Subcutaneous adipose tissue (tissue), 4 donors: ENCODE results near the gene PLAAT2. TPM values are rescaled to one million over a fixed set of nuclear protein-coding genes. Genes with fewer than 3 reads are reported as not detected.

Source experiments
- total RNA-seq, 4 donors: library from RNA; depleted of rRNA; stranded (reverse); fragments of >200 nt; gene quantifications; one replicate each; pipeline ENCODE4 v1.1.0, GENCODE V29; 2016
- TF ChIP-seq, protein P1 (sequence below): fragments of 450-650 bp; IDR thresholded peaks from one replicate; pipeline ENCODE4 v1.5.1; 2016; ENCODE audit warnings: low read depth, mild to moderate bottlenecking, control low read depth, antibody characterized with exemption, moderate library complexity

The PLAAT2 gene
- total RNA-seq, 4 donors from 2014 or later, result not detected

- TF ChIP-seq, protein P1, sequence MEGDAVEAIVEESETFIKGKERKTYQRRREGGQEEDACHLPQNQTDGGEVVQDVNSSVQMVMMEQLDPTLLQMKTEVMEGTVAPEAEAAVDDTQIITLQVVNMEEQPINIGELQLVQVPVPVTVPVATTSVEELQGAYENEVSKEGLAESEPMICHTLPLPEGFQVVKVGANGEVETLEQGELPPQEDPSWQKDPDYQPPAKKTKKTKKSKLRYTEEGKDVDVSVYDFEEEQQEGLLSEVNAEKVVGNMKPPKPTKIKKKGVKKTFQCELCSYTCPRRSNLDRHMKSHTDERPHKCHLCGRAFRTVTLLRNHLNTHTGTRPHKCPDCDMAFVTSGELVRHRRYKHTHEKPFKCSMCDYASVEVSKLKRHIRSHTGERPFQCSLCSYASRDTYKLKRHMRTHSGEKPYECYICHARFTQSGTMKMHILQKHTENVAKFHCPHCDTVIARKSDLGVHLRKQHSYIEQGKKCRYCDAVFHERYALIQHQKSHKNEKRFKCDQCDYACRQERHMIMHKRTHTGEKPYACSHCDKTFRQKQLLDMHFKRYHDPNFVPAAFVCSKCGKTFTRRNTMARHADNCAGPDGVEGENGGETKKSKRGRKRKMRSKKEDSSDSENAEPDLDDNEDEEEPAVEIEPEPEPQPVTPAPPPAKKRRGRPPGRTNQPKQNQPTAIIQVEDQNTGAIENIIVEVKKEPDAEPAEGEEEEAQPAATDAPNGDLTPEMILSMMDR, result no peak
Measured at GRCh38 chr11:63608353-63609345, 45.5 kb upstream of the PLAAT2 start.

DNA sequence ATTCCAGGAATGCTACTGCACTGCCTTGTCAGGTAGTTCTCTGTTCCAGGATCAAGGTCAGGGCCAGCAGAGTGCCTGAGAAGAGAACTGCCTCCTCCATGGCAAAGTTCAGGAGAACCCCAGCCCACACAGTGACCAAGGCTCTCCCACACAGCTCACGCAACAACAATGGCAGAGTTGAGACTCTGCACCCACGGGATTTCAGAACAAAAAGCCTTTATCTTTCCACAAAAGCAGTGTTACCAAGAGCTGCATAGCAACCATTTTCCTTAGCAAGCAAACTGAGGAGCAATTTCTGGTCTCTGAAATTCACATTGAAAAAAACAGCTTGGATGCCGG, 40.0 kb upstream of the PLAAT2 start:
- TF ChIP-seq, protein P1, result no peak

- TF ChIP-seq, protein P1, result no peak
Measured at GRCh38 chr11:63599211-63600122, 36.3 kb upstream of the PLAAT2 start.

DNA sequence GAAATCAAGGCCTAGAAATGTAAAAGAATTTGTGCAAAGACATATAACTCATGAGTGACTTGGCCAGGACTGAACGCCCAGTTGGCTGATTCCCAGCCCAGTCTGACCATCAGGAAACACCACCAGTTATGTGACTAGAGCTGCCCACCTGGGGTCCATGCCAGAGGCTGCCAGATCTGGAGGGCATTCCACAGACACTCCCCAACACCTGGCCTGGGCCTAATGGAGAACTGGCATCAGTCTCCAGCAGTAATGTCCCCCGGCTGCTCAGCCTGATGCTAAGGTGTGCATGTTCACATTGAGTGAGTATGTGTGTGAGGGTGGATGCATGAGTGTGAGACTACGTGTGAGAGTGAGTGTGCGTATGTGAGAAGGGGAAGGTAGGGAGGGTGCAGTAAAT, 35.4 kb upstream of the PLAAT2 start:
- TF ChIP-seq, protein P1, result no peak

DNA sequence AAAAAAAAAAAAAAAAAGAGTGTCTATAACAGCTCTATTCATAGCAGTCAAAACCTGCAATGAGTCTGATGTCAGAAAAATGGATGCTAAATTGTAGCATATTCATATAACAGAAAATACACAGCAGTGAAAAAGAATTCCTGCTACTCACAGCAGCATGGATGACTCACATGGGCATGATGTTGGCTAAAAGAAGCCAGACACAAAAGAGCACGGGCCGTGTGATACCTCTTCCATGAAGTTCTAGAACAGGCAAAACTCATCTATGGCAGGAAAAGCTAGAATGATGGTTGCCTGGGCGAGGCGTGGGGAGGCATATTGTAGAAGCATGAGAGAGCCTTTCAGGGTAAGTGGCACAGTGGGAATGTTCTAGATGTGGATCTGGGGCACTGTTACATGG, 32.1 kb upstream of the PLAAT2 start:
- TF ChIP-seq, protein P1, result no peak

GRCh38 chr11:63592975-63593395, 29.8 kb upstream of the PLAAT2 start:
- TF ChIP-seq, protein P1, result no peak
